Measurements from ENCODE around the gene NSL1.
"Not testable (repeated sequence)": the region's sequence is repeated elsewhere in the genome, so short reads cannot be mapped to it uniquely, and the experiment has no call there.

NSL1 gene

GRCh38 chr1:212782422-212783154 lies 9.0 kb downstream of the NSL1 start:
- peak; percentile 37 to 51 for DNase-seq

GRCh38 chr1:212781225-212781624 lies 10.4 kb downstream of the NSL1 start:
- no peak for DNase-seq

- DNase-seq: no peak
These were observed 10.8 kb downstream of the NSL1 start for GRCh38 chr1:212780759-212781158.

GRCh38 chr1:212779086-212779485 lies 12.5 kb downstream of the NSL1 start:
- DNase-seq: not testable (repeated sequence)

- peak; percentile 68 to 76 for DNase-seq
These were observed 14.4 kb downstream of the NSL1 start for GRCh38 chr1:212777151-212777550.

- no peak for DNase-seq
These were observed 16.3 kb downstream of the NSL1 start for GRCh38 chr1:212775241-212775640.

- peak; percentile 78 for DNase-seq
These were observed 17.0 kb downstream of the NSL1 start for GRCh38 chr1:212774584-212774983.

GRCh38 chr1:212773011-212773410 lies 18.6 kb downstream of the NSL1 start:
- DNase-seq: no peak

GRCh38 chr1:212771341-212771740 lies 20.2 kb downstream of the NSL1 start:
- DNase-seq: peak; percentile 15 to 31

- no peak for DNase-seq
These were observed 22.0 kb downstream of the NSL1 start for GRCh38 chr1:212769459-212770167.

- DNase-seq: not testable (repeated sequence)
These were observed 24.8 kb downstream of the NSL1 start for GRCh38 chr1:212766825-212767224.

GRCh38 chr1:212764718-212765281 lies 26.8 kb downstream of the NSL1 start:
- not testable (repeated sequence) for DNase-seq

GRCh38 chr1:212762839-212763238 lies 28.7 kb downstream of the NSL1 start:
- no peak for DNase-seq

GRCh38 chr1:212762234-212762633 lies 29.3 kb downstream of the NSL1 start:
- no peak for DNase-seq

- DNase-seq: peak in 1 of 2 donors; percentile 39
These were observed 31.3 kb downstream of the NSL1 start for GRCh38 chr1:212760126-212760823.

- DNase-seq: no peak
These were observed 31.9 kb downstream of the NSL1 start for GRCh38 chr1:212759683-212760082.

- no peak for DNase-seq
These were observed 36.9 kb downstream of the NSL1 start for GRCh38 chr1:212754680-212755079.

GRCh38 chr1:212754193-212754592 lies 37.4 kb downstream of the NSL1 start:
- DNase-seq: peak; percentile 12 to 13

GRCh38 chr1:212753749-212754148 lies 37.8 kb downstream of the NSL1 start:
- DNase-seq: no peak

- DNase-seq: peak in 1 of 2 donors; percentile 14
These were observed 38.6 kb downstream of the NSL1 start for GRCh38 chr1:212752934-212753497.

GRCh38 chr1:212752252-212752933 lies 39.2 kb downstream of the NSL1 start:
- DNase-seq: peak; percentile 80 to 92
